Dermis blood vessel endothelial cell (primary cell): Measurements from ENCODE around the gene NFE2L3. TPM values are rescaled to one million over a fixed set of nuclear protein-coding genes. Genes with fewer than 3 reads are reported as not detected.
"Not testable (repeated sequence)": the region's sequence is repeated elsewhere in the genome, so short reads cannot be mapped to it uniquely, and the experiment has no call there.

Experiments used
- DNase-seq: peaks from one replicate; pipeline ENCODE4 v3.0.0; 2010
- total RNA-seq: library from RNA; depleted of rRNA; stranded (reverse); fragments of >200 nt; gene quantifications from 2 replicates; pipeline ENCODE4 v1.2.3, GENCODE V29; 2014

The NFE2L3 gene
- total RNA-seq, 1 donor from 2014 or later: 38.6 TPM

GRCh38 chr7:26168458-26169023 is 16.5 kb downstream of the NFE2L3 start:
- DNase-seq: no peak

GRCh38 chr7:26169271-26169670 is 17.3 kb downstream of the NFE2L3 start:
- DNase-seq: no peak

- DNase-seq: no peak
These were observed 18.7 kb downstream of the NFE2L3 start for GRCh38 chr7:26170663-26171062.

- no peak for DNase-seq
These were observed 19.6 kb downstream of the NFE2L3 start for GRCh38 chr7:26171601-26172000.

DNA sequence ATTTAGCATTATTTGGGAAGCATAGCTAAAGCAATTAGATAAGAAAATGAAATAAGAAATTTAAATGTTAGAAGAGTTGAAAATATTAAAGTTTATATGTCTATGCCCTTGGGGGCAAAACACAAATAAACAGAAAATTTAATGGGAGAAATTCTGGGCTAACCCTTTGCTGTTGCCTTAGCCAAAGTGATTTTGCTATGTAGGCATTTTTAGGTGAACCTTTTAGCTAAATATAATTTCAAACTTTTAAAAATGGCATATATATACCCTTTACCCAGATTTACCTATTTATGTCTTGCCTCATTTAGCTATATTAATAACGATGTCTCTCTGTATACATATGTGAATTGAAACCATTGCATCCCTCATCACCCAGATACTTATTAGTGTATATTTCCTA is 20.1 kb downstream of the NFE2L3 start:
- no peak for DNase-seq

GRCh38 chr7:26175903-26176302 is 23.9 kb downstream of the NFE2L3 start:
- not testable (repeated sequence) for DNase-seq

- not testable (repeated sequence) for DNase-seq
These were observed 24.7 kb downstream of the NFE2L3 start for GRCh38 chr7:26176696-26177095.

DNA sequence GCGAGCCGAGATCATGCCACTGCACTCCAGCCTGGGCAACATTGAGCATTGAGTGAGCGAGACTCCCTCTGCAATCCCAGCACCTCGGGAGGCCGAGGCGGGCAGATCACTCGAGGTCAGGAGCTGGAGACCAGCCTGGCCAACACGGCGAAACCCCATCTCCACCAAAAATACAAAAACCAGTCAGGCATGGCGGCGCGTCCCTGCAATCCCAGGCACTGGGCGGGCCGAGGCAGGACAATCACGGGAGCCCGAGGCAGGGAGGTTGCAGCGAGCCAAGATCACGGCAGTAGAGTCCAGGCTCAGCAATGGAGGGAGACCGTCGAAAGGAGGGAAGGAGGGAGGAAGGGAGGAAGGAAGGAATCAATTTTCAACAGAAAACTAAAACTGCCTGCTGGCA is 25.3 kb downstream of the NFE2L3 start:
- DNase-seq: not testable (repeated sequence)

DNA sequence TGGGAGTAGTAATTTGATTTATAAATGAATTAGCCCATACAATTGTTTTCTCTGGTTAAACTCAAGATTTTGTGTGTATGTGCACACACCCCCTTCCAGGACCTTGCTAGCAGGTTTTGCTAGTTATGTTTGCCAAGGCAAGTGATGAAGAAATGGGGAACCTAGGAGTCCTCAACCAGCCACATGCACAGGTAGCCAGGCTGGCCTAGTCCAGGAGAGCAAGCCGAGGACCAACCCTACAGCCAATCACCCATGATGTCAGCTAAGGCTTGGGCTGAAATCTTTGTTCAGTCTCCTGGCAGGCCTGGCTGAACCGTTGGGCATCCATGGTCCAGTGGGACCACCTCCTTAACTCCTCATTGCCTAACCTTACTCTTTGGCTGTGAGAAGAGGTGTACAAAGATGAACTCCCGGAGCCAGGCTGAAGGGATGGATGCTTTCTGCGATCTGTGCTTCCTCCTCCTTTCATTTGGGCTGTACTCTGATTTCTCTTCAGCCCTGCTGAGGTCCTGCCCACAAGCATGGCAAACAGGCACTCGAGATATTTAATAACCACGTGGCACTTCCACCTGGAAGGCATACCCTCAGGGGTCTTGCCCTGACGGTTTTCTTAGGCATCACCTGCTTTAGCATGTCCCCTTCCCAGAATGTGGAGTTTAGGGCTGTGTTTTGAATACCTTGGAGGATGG is 26.4 kb downstream of the NFE2L3 start:
- no peak for DNase-seq

- no peak for DNase-seq
These were observed 27.4 kb downstream of the NFE2L3 start for GRCh38 chr7:26179422-26179821.

DNA sequence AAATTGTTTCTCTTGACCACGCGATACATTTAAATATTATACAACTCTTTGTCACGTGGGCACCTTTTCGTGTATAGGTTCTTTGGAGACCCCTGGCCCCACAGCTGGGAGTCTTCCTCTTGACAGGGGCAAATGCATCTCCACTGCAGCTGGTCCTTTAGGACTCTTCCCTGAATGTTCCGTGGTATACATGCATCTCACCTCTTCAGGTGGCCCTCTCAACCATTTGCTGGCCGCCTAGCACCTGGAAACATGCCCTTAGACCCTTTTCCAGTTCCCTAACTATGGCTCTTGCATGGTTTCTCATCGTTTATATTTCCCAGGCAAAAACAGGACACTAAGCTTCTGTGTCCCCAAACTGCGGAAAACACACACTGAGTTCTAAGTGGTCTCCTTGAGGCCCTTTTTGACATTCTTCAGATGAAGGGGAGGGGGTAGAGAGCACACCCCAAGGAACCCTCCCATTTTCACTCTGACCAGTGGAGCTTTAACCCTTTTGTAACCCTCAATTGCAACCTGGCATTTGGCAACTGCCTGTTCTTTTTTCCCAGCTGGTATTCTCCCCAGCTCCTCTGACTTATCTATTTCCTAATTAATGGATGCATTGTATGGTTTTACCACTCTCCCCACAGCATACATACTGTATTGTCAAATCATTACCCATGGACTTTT is 28.0 kb downstream of the NFE2L3 start:
- no peak for DNase-seq

- no peak for DNase-seq
These were observed 28.8 kb downstream of the NFE2L3 start for GRCh38 chr7:26180792-26181198.

DNA sequence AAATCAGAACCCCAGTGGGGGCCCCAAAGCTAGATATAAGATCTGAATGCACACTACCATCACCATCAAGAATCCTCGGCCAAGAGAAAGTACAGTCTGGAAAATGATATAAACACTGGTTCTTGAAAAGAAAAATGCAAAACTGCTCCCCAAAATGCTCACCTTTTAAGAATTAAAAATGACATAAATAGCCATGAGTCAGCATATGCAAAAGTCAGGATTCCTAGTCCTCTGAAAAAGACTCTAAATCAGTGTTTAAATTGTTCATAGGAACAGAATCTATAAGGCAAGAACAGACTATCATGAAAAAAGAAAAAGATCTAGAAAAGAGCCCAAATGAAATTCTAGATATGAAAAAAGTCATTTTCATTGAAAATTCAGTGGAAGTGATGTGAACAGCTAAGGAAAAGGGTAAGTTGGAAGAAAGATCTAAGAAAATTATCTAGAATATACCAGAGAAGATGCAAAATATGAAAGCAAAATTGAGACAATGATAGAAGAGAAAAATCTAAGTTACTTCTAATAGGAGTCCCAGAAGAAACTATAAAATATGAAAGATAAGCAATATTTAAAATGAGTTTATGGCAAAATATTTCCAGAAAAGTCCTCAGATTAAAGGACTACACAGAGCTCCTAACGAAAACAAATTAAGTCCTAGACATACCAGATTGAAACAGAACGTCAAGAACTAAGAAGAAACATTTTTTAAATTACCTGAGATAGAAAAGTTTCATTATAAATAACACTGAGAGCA is 29.7 kb downstream of the NFE2L3 start:
- no peak for DNase-seq

- DNase-seq: no peak
These were observed 30.3 kb downstream of the NFE2L3 start for GRCh38 chr7:26182283-26182682.

GRCh38 chr7:26182706-26183105 is 30.7 kb downstream of the NFE2L3 start:
- DNase-seq: no peak

GRCh38 chr7:26183545-26184280 is 31.7 kb downstream of the NFE2L3 start:
- DNase-seq: no peak

- DNase-seq: not testable (repeated sequence)
These were observed 32.5 kb downstream of the NFE2L3 start for GRCh38 chr7:26184281-26185101.

DNA sequence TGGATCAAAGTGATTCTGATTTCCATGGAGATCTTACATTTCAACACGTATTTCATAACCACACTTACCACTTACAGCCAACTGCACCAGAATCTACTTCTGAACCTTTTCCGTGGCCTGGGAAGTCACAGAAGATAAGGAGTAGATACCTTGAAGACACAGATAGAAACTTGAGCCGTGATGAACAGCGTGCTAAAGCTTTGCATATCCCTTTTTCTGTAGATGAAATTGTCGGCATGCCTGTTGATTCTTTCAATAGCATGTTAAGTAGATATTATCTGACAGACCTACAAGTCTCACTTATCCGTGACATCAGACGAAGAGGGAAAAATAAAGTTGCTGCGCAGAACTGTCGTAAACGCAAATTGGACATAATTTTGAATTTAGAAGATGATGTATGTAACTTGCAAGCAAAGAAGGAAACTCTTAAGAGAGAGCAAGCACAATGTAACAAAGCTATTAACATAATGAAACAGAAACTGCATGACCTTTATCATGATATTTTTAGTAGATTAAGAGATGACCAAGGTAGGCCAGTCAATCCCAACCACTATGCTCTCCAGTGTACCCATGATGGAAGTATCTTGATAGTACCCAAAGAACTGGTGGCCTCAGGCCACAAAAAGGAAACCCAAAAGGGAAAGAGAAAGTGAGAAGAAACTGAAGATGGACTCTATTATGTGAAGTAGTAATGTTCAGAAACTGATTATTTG is 33.3 kb downstream of the NFE2L3 start:
- no peak for DNase-seq

DNA sequence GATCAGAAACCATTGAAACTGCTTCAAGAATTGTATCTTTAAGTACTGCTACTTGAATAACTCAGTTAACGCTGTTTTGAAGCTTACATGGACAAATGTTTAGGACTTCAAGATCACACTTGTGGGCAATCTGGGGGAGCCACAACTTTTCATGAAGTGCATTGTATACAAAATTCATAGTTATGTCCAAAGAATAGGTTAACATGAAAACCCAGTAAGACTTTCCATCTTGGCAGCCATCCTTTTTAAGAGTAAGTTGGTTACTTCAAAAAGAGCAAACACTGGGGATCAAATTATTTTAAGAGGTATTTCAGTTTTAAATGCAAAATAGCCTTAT is 33.8 kb downstream of the NFE2L3 start:
- no peak for DNase-seq

GRCh38 chr7:26186364-26187311 is 34.6 kb downstream of the NFE2L3 start:
- DNase-seq: no peak
